Activated naive CD8-positive, alpha-beta T cell (primary cell): ENCODE data around the gene SYNPO.

Experiments
- H3K27ac Mint-ChIP-seq: one replicate; pipeline ENCODE4 v1.8.0; 2021; ENCODE audit warnings: mixed read lengths
- H3K27me3 Mint-ChIP-seq: one replicate; pipeline ENCODE4 v1.8.0; 2021; ENCODE audit warnings: mixed read lengths
- H3K36me3 Mint-ChIP-seq: one replicate; pipeline ENCODE4 v1.8.0; 2021; ENCODE audit warnings: mixed read lengths
- H3K4me1 Mint-ChIP-seq: one replicate; pipeline ENCODE4 v1.8.0; 2021; ENCODE audit warnings: low read depth, mixed read lengths
- H3K4me3 Mint-ChIP-seq: one replicate; pipeline ENCODE4 v1.8.0; 2021; ENCODE audit warnings: mild to moderate bottlenecking, mixed read lengths
- H3K9me3 Mint-ChIP-seq: one replicate; pipeline ENCODE4 v1.8.0; 2021; ENCODE audit warnings: low read depth, mixed read lengths

The SYNPO gene

GRCh38 chr5:150661086-150661485 is 20.6 kb downstream of the SYNPO start, which contains the start of gene MYOZ3:
TSS of gene MYOZ3 (plus strand) at chr5:150661251. CDS start at chr5:150662942, 1,691 bp downstream.
- Mint-ChIP-seq H3K9me3 (no peaks in the 10 kb centered on the region), H3K4me1 (no peaks in the 10 kb centered on the region), H3K4me3 (no peak within 1 kb of the TSS), H3K27ac (peak within 1 kb of the TSS; percentile 34), H3K27me3 (peaks cover 2% of the 10 kb centered on the region), H3K36me3 (no peaks in the 10 kb centered on the region)

- no peaks in the 10 kb centered on the region for H3K9me3 Mint-ChIP-seq
- H3K4me3 Mint-ChIP-seq: no peak overlapping the region
- no peaks in the 10 kb centered on the region for H3K4me1 Mint-ChIP-seq
- peaks cover 2% of the 10 kb centered on the region for H3K27me3 Mint-ChIP-seq
- no peaks in the 10 kb centered on the region for H3K36me3 Mint-ChIP-seq
- H3K27ac Mint-ChIP-seq: no peak overlapping the region
These were observed 21.5 kb downstream of the SYNPO start for GRCh38 chr5:150661821-150662596.

GRCh38 chr5:150662731-150663516 is 22.5 kb downstream of the SYNPO start:
- Mint-ChIP-seq H3K4me1 (no peaks in the 10 kb centered on the region), H3K36me3 (no peaks in the 10 kb centered on the region), H3K27me3 (peaks cover 2% of the 10 kb centered on the region), H3K4me3 (no peak overlapping the region), H3K27ac (no peak overlapping the region), H3K9me3 (no peaks in the 10 kb centered on the region)

- Mint-ChIP-seq H3K4me1 (no peaks in the 10 kb centered on the region), H3K27ac (no peak overlapping the region), H3K4me3 (no peak overlapping the region), H3K9me3 (no peaks in the 10 kb centered on the region), H3K36me3 (no peaks in the 10 kb centered on the region), H3K27me3 (peaks cover 2% of the 10 kb centered on the region)
These were observed 23.5 kb downstream of the SYNPO start for GRCh38 chr5:150663936-150664335.

- Mint-ChIP-seq H3K27me3 (peaks cover 6% of the 10 kb centered on the region), H3K36me3 (no peaks in the 10 kb centered on the region), H3K27ac (no peak overlapping the region), H3K4me1 (no peaks in the 10 kb centered on the region), H3K4me3 (no peak overlapping the region), H3K9me3 (no peaks in the 10 kb centered on the region)
These were observed 24.6 kb downstream of the SYNPO start for GRCh38 chr5:150665044-150665443.

- Mint-ChIP-seq H3K36me3 (no peaks in the 10 kb centered on the region), H3K4me3 (peak overlapping the region; percentile 74), H3K9me3 (no peaks in the 10 kb centered on the region)
These were observed 30.0 kb downstream of the SYNPO start for GRCh38 chr5:150670275-150670947.

GRCh38 chr5:150670948-150671310 is 30.5 kb downstream of the SYNPO start:
- Mint-ChIP-seq H3K27ac (no peak overlapping the region), H3K4me1 (peaks cover 6% of the 10 kb centered on the region), H3K9me3 (no peaks in the 10 kb centered on the region), H3K4me3 (peak overlapping the region; percentile 74), H3K27me3 (peaks cover 13% of the 10 kb centered on the region), H3K36me3 (no peaks in the 10 kb centered on the region)

More at GRCh38 chr5:150670275-150670947, 30.0 kb downstream of the SYNPO start:
- Mint-ChIP-seq H3K27ac (no peak overlapping the region), H3K27me3 (peaks cover 13% of the 10 kb centered on the region), H3K4me1 (peaks cover 6% of the 10 kb centered on the region)

- H3K4me1 Mint-ChIP-seq: peaks cover 6% of the 10 kb centered on the region
- H3K9me3 Mint-ChIP-seq: no peaks in the 10 kb centered on the region
- H3K36me3 Mint-ChIP-seq: no peaks in the 10 kb centered on the region
- H3K27me3 Mint-ChIP-seq: peaks cover 13% of the 10 kb centered on the region
- no peak overlapping the region for H3K27ac Mint-ChIP-seq
- peak overlapping the region; percentile 82 for H3K4me3 Mint-ChIP-seq
These were observed 31.2 kb downstream of the SYNPO start for GRCh38 chr5:150671509-150672236.

- peak overlapping the region; percentile 82 for H3K4me3 Mint-ChIP-seq
These were observed 31.9 kb downstream of the SYNPO start for GRCh38 chr5:150672237-150672883.

GRCh38 chr5:150672884-150673275 is 32.4 kb downstream of the SYNPO start:
- Mint-ChIP-seq H3K27me3 (peaks cover 13% of the 10 kb centered on the region), H3K27ac (no peak overlapping the region), H3K4me3 (peak overlapping the region; percentile 82), H3K9me3 (no peaks in the 10 kb centered on the region), H3K36me3 (peaks cover 2% of the 10 kb centered on the region), H3K4me1 (peaks cover 6% of the 10 kb centered on the region)

More at GRCh38 chr5:150672237-150672883, 31.9 kb downstream of the SYNPO start:
- Mint-ChIP-seq H3K27me3 (peaks cover 13% of the 10 kb centered on the region), H3K36me3 (no peaks in the 10 kb centered on the region), H3K4me1 (peaks cover 6% of the 10 kb centered on the region), H3K9me3 (no peaks in the 10 kb centered on the region), H3K27ac (no peak overlapping the region)

- H3K27me3 Mint-ChIP-seq: peaks cover 12% of the 10 kb centered on the region
- no peak overlapping the region for H3K27ac Mint-ChIP-seq
- H3K4me1 Mint-ChIP-seq: peaks cover 6% of the 10 kb centered on the region
- H3K36me3 Mint-ChIP-seq: peaks cover 2% of the 10 kb centered on the region
- no peak overlapping the region for H3K4me3 Mint-ChIP-seq
- no peaks in the 10 kb centered on the region for H3K9me3 Mint-ChIP-seq
These were observed 33.9 kb downstream of the SYNPO start for GRCh38 chr5:150674341-150674821.

- Mint-ChIP-seq H3K4me3 (no peak overlapping the region), H3K9me3 (no peaks in the 10 kb centered on the region)
These were observed 34.6 kb downstream of the SYNPO start for GRCh38 chr5:150675069-150675468.

GRCh38 chr5:150676578-150676977 is 36.1 kb downstream of the SYNPO start:
- peaks cover 2% of the 10 kb centered on the region for H3K4me1 Mint-ChIP-seq
- no peak overlapping the region for H3K27ac Mint-ChIP-seq
- no peaks in the 10 kb centered on the region for H3K27me3 Mint-ChIP-seq
- H3K4me3 Mint-ChIP-seq: no peak overlapping the region
- H3K9me3 Mint-ChIP-seq: no peaks in the 10 kb centered on the region
- peaks cover 7% of the 10 kb centered on the region for H3K36me3 Mint-ChIP-seq

More at GRCh38 chr5:150675069-150675468, 34.6 kb downstream of the SYNPO start:
- peaks cover 9% of the 10 kb centered on the region for H3K27me3 Mint-ChIP-seq
- H3K27ac Mint-ChIP-seq: no peak overlapping the region
- peaks cover 2% of the 10 kb centered on the region for H3K36me3 Mint-ChIP-seq
- peaks cover 6% of the 10 kb centered on the region for H3K4me1 Mint-ChIP-seq

GRCh38 chr5:150689120-150689519 is 48.7 kb downstream of the SYNPO start:
- no peaks in the 10 kb centered on the region for H3K4me1 Mint-ChIP-seq
- H3K9me3 Mint-ChIP-seq: no peaks in the 10 kb centered on the region
- H3K27me3 Mint-ChIP-seq: no peaks in the 10 kb centered on the region
- no peak overlapping the region for H3K4me3 Mint-ChIP-seq
- peaks cover 6% of the 10 kb centered on the region for H3K36me3 Mint-ChIP-seq
- H3K27ac Mint-ChIP-seq: no peak overlapping the region
